Heart right ventricle (tissue), 16 donors: ENCODE results near the gene MUC20. TPM values are rescaled to one million over a fixed set of nuclear protein-coding genes. Genes with fewer than 3 reads are reported as not detected.

Source experiments
- ATAC-seq, 8 donors: fragments of 200-7000 bp; cut with Tn5 transposase; one replicate each; pipeline ENCODE4 v1.9.1; 2020; ENCODE audit warnings: mild to moderate bottlenecking in 8 of 8, moderate library complexity in 8 of 8, moderate number of reproducible peaks in 1 of 8
- DNase-seq, 2 donors: peaks; one replicate each; pipeline ENCODE4 v3.0.0-alpha.2; 2020
- H3K27ac ChIP-seq, 10 donors: fragments of 200-600 bp; sonication (generic) in 2 of 10; one replicate each; pipeline versions ENCODE4 v1.5.0 to v1.8.0; 2020 to 2022; ENCODE audit warnings: mild to moderate bottlenecking in 3 of 10
- H3K27me3 ChIP-seq, 7 donors: fragments of 200-600 bp; one replicate each; pipeline ENCODE4 v1.8.0; 2021 to 2022; ENCODE audit warnings: mild to moderate bottlenecking in 2 of 7
- H3K36me3 ChIP-seq, 9 donors: fragments of 200-600 bp; sonication (generic) in 1 of 9; one replicate each; pipeline versions ENCODE4 v1.5.0 to v1.8.0; 2020 to 2022; ENCODE audit warnings: mild to moderate bottlenecking in 2 of 9
- H3K4me1 ChIP-seq, 9 donors: fragments of 200-600 bp; sonication (generic) in 1 of 9; one replicate each; pipeline versions ENCODE4 v1.5.0 to v1.8.0; 2020 to 2022; ENCODE audit warnings: mild to moderate bottlenecking in 4 of 9
- H3K4me3 ChIP-seq, 10 donors: fragments of 200-600 bp; sonication (generic) in 2 of 10; one replicate each; pipeline versions ENCODE4 v1.5.0 to v1.8.0; 2020 to 2022; ENCODE audit warnings: mild to moderate bottlenecking in 7 of 10, moderate library complexity in 2 of 10
- H3K9me3 ChIP-seq, 11 donors: fragments of 200-600 bp in 10 of 11; sonication (generic) in 2 of 11; one replicate each; pipeline versions ENCODE4 v1.5.0 to v1.8.0; 2013 to 2022; ENCODE audit warnings: mild to moderate bottlenecking in 2 of 11, control low read depth in 1 of 11, moderate library complexity in 1 of 11
- CTCF ChIP-seq, 9 donors: fragments of 200-600 bp; sonication (generic) in 2 of 9; IDR thresholded peaks; one replicate each; pipeline versions ENCODE4 v1.5.0 to v1.8.0; 2021 to 2022; ENCODE audit warnings: antibody characterized with exemption in 9 of 9, mild to moderate bottlenecking in 5 of 9, moderate library complexity in 1 of 9
- WGBS, 2 donors: extraction: QIAGEN DNeasy Blood & Tissue Kit; methylation state at CpG; one replicate each; pipeline ENCODE4 v1.1.7; 2013; ENCODE audit warnings: inconsistent platforms in 1 of 2; 5-methylcytosine and 5-hydroxymethylcytosine counted together
- intact Hi-C, 10 donors: fragments of 100-400 bp; cut with DNase I; formaldehyde crosslinking; loops; one replicate each; pipeline versions ENCODE4 v1.11.1 to v1.14.2; 2022
- polyA plus RNA-seq, 2 donors: library from polyadenylated mRNA; stranded (reverse); fragments of 200-250 nt; gene quantifications; one replicate each; pipeline ENCODE4 v1.2.3, GENCODE V29; 2013
- total RNA-seq, 10 donors: library from RNA; stranded (reverse); fragmentation: NEBNext Ultra II Directional in 3 of 10; extraction: Animal tissue kit (Norgen Biotek cat#: 25700) in 3 of 10; gene quantifications; one replicate each; pipeline versions ENCODE4 v1.2.1 to v1.2.4, GENCODE V29; 2021 to 2023
- donor health status: Arrhythmogenic right ventricular cardiomyopathy.
- donor health status: ischemic (EF 13 %, LVEDD 7.1; RV severe dilation, severe dysfunction).
- donor health status: healthy with polysubstance abuse.
- donor health status: DM: no; HTN: yes; CAD: no.
- donor health status: DM: no; HTN: no; CAD: no.
- donor health status: ischemic (EF 25% LVEDD 6.9; RV normal size, moderate dysfunction).
- donor health status: ischemic (EF 25% LVEDD 5.7; RV mildly dilated, moderate dysfunction).
- donor health status: healthy.
- donor health status: DM: yes; HTN: yes; CAD: no.
- donor health status: Ischemic cardiomyopathy.
- donor health status: ischemic (EF 35%, LVEDD 5.7; RV mildly dilated, moderate dysfunction).
- donor health status: nonischemic (EF 11% LVEDD 7.7; RV severe dilation, severe dysfunction).
- donor health status: DM: yes; HTN: yes; CAD: no.
- donor health status: PGD.
- donor health status: ischemic (EF 29% LVEDD 5.4; RV normal size, mild dysfunction).
- donor health status: nonischemic (EF 23%, LVEDD 6.1; RV moderate dilation, normal function).

Gene MUC20
- total and polyA plus RNA-seq, 12 donors: 0.36 to 7.6 (median 2.5) TPM

- TF ChIP-seq CTCF (IDR thresholded peaks at IDR 0.05): no peak
- peaks cover 0 to 79% (median 50%) of the 10 kb centered on the region in 9 donors for H3K36me3 ChIP-seq
- peak in 3 of 8 donors; percentile 4 to 25 (median 21) for ATAC-seq
Measured at GRCh38 chr3:195696632-195697278, 24.0 kb upstream of the MUC20 start.

DNA sequence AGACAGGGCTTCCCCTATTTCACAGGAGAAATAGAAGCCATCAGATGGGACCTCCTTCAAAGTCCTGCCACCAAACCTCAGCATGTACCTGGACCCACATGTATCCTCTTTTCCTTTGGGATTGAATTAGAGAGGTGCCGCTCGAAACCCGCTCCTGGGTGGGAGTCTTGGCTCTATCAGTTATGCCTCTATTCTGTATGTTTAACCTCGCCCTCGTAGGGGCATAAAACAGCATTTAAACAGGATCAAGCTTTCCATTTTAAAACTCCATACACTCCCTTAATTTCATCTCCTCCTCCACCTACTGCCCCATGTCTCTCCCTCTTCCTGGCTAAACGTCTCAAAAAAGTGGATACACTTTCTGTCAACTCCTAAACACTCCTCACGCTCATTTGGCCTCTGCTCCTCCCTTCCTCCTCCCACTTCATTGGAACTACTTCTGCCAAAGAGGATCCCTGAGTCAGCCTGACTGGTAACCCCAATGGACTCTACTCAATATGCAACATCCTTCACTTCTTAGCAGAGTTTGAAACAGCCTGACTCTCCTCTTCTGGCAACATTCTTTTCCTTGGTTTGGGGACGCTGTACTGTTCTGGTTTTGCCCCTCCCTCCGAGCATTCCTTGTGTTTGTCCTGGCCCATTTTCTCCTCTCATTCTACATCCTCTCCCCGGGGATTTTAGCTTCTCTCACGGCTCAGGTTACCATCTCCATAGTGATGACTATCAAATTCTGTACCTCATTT, 23.0 kb upstream of the MUC20 start:
- intact Hi-C loops: loop anchor here in 1 of 10 donors (5.0 kb wide), 1 partner anchor 40 kb away; no protein-coding TSS in a partner anchor
- 63 to 68% methylated on average over 11 of the region's 11 CpGs for WGBS, 2 donors
- TF ChIP-seq CTCF (IDR thresholded peaks at IDR 0.05): no peak
- ATAC-seq (peak in 6 of 8 donors; percentile 6 to 68 (median 24)), DNase-seq (no peak)
- Histone ChIP-seq H3K4me3 (no peak overlapping the region), H3K27me3 (no peaks in the 10 kb centered on the region), H3K9me3 (peaks cover 0 to 4% (median 0%) of the 10 kb centered on the region in 11 donors), H3K36me3 (peaks cover 0 to 69% (median 41%) of the 10 kb centered on the region in 9 donors), H3K4me1 (peaks cover 0 to 15% (median 0%) of the 10 kb centered on the region in 9 donors), H3K27ac (no peak overlapping the region)

More at GRCh38 chr3:195696632-195697278, 24.0 kb upstream of the MUC20 start:
- Histone ChIP-seq H3K9me3 (peaks cover 0 to 4% (median 0%) of the 10 kb centered on the region in 11 donors), H3K4me3 (no peak overlapping the region), H3K27ac (no peak overlapping the region), H3K27me3 (no peaks in the 10 kb centered on the region), H3K4me1 (peaks cover 0 to 15% (median 0%) of the 10 kb centered on the region in 9 donors)
- intact Hi-C loops: loop anchor here in 1 of 10 donors (5.0 kb wide), 1 partner anchor 41 kb away; no protein-coding TSS in a partner anchor
- no peak for DNase-seq
- 89 to 91% methylated on average over 31 of the region's 31 CpGs for WGBS, 2 donors

GRCh38 chr3:195698325-195698646, 22.5 kb upstream of the MUC20 start:
- Histone ChIP-seq H3K36me3 (peaks cover 0 to 64% (median 36%) of the 10 kb centered on the region in 9 donors), H3K27ac (no peak overlapping the region), H3K4me1 (peaks cover 0 to 15% (median 0%) of the 10 kb centered on the region in 9 donors), H3K27me3 (no peaks in the 10 kb centered on the region), H3K4me3 (no peak overlapping the region), H3K9me3 (peaks cover 0 to 4% (median 0%) of the 10 kb centered on the region in 11 donors)
- ATAC-seq (no peak), DNase-seq (no peak)
- WGBS, 2 donors: 87 to 89% methylated on average over 4 of the region's 4 CpGs
- intact Hi-C loops: loop anchor here in 1 of 10 donors (5.0 kb wide), 1 partner anchor 39 kb away; no protein-coding TSS in a partner anchor
- TF ChIP-seq CTCF (IDR thresholded peaks at IDR 0.05): no peak

DNA sequence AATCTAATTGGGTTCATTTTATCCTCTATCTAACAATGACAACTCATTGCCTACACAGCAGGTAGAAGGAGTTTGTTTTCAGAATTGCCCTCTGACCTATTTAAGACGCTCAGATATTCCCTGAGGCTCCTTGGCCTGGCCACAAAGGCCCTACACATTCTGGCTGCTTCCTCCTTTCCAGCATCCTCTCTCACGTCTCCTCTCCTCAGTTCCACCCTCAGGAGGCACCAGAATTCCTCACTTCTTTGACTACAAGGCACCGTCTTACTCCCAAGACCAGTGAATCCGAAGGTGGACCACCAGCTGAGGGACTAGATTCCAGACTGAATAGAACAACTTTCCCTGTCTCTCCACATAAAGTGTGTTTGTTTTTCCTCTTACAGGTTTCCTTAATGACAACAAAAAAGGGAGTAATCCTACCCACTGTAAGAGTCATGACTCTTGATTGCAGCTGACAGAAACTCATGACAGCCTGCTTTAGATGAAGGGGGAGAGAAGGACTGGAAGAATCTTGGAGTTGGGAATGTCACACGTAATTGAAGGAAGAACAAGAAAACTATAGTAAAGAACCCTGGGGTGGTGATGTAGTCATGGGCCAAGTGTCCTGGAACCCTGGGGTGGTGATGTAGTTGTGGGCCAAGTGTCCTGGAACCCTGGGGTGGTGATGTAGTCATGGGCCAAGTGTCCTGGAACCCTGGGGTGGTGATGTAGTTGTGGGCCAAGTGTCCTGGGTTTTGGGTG, 22.0 kb upstream of the MUC20 start:
- Histone ChIP-seq H3K27me3 (no peaks in the 10 kb centered on the region), H3K4me3 (no peak overlapping the region), H3K9me3 (peaks cover 0 to 4% (median 0%) of the 10 kb centered on the region in 11 donors), H3K27ac (peak overlapping the region in 1 of 10 donors; percentile 21), H3K36me3 (peaks cover 0 to 58% (median 31%) of the 10 kb centered on the region in 9 donors), H3K4me1 (peaks cover 0 to 15% (median 0%) of the 10 kb centered on the region in 9 donors)
- ATAC-seq: no peak
- no peak for TF ChIP-seq CTCF (IDR thresholded peaks at IDR 0.05)
- no peak for DNase-seq
- WGBS, 2 donors: 70 to 79% methylated on average over 5 of the region's 5 CpGs
- intact Hi-C loops: loop anchor here in 1 of 10 donors (5.0 kb wide), 1 partner anchor 38 kb away; no protein-coding TSS in a partner anchor
